ENCODE data around the gene ERF.

Gene ERF

GRCh38 chr19:42286349-42287016 lies 31.6 kb upstream of the ERF start:
- DNase-seq = peak; percentile 70

GRCh38 chr19:42285988-42286348 lies 31.0 kb upstream of the ERF start:
- no peak for DNase-seq

GRCh38 chr19:42285541-42285941 lies 30.6 kb upstream of the ERF start:
- no peak for DNase-seq

- DNase-seq = no peak
These were observed 29.8 kb upstream of the ERF start for GRCh38 chr19:42284591-42285341.

GRCh38 chr19:42284066-42284501 lies 29.2 kb upstream of the ERF start:
- peak; percentile 87 for DNase-seq

GRCh38 chr19:42283188-42284065 lies 28.5 kb upstream of the ERF start:
- peak; percentile 97 for DNase-seq

- no peak for DNase-seq
These were observed 27.9 kb upstream of the ERF start for GRCh38 chr19:42282819-42283187.

GRCh38 chr19:42281827-42282762 lies 27.2 kb upstream of the ERF start:
- DNase-seq = peak; percentile 77

- DNase-seq = peak; percentile 67
These were observed 26.4 kb upstream of the ERF start for GRCh38 chr19:42281146-42281826.

GRCh38 chr19:42280815-42281145 lies 25.9 kb upstream of the ERF start:
- peak; percentile 88 for DNase-seq

- peak; percentile 96 for DNase-seq
These were observed 25.2 kb upstream of the ERF start for GRCh38 chr19:42279902-42280814.

- DNase-seq = no peak
These were observed 24.4 kb upstream of the ERF start for GRCh38 chr19:42279155-42279901.

GRCh38 chr19:42278452-42279154 lies 23.7 kb upstream of the ERF start:
- DNase-seq = no peak

GRCh38 chr19:42277821-42278451 lies 23.0 kb upstream of the ERF start:
- no peak for DNase-seq

- DNase-seq = no peak
These were observed 21.9 kb upstream of the ERF start for GRCh38 chr19:42276821-42277220.

GRCh38 chr19:42276284-42276683 lies 21.4 kb upstream of the ERF start:
- DNase-seq = no peak

- no peak for DNase-seq
These were observed 20.6 kb upstream of the ERF start for GRCh38 chr19:42275517-42275916.

GRCh38 chr19:42275103-42275502 lies 20.2 kb upstream of the ERF start:
- no peak for DNase-seq

Measured in fibroblast of skin of right biceps (primary cell).